ENCODE results near the gene RXFP1. TPM values are rescaled to one million over a fixed set of nuclear protein-coding genes. Genes with fewer than 3 reads are reported as not detected.

The RXFP1 gene
- total and polyA plus RNA-seq, 5 experiments from 2014 or later, result not detected

DNA sequence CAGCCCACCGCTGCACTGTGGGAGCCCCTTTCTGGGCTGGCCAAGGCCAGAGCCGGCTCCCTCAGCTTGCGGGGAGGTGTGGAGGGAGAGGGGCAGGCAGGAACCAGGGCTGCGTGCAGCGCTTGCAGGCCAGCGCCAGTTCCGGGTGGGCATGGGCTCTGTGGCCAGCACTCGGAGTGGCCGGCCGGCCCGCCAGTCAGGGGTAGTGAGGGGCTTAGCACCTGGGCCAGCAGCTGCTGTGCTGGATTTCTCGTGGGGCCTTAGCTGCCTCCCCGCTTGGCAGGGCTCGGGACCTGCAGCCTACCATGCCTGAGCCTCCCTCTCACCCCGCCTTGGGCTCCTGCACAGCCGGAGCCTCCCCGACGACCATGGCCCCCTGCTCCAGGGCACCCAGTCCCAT, 45.2 kb downstream of the RXFP1 start:
- Mint-ChIP-seq H3K4me1 (no peaks in the 10 kb centered on the region), H3K27me3 (peaks cover 0 to 20% (median 5%) of the 10 kb centered on the region in 5 donors), H3K4me3 (no peak overlapping the region), H3K27ac (no peak overlapping the region), H3K9me3 (peaks cover 0 to 2% (median 0%) of the 10 kb centered on the region in 9 donors), H3K36me3 (no peaks in the 10 kb centered on the region)
- POLR2A ChIA-PET, result no interaction called here
- DNase-seq (no peak), ATAC-seq (no peak)

DNA sequence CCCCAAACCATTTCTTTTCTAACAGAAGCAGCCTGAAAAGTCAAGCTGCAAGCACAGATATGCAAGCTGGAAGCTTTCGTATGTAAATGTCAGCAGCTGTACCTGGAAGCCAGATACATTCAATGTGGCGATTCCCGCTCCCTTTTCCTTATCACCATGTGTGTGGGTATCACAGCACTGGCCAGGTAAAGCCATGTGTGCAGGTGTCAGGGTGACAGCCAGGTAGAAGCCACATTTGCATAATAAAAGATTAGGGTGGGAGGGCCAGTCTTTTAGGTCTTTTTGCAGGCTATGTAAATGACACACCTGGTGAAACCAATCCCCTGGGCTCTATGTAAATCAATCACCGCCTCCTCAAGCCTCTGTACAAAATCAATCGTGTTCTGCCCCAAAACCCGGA, 50.1 kb downstream of the RXFP1 start:
- Mint-ChIP-seq H3K4me3 (no peak overlapping the region), H3K27ac (no peak overlapping the region), H3K4me1 (no peaks in the 10 kb centered on the region), H3K27me3 (peaks cover 0 to 13% (median 6%) of the 10 kb centered on the region in 5 donors), H3K9me3 (no peaks in the 10 kb centered on the region), H3K36me3 (no peaks in the 10 kb centered on the region)
- DNase-seq (no peak), ATAC-seq (no peak)
- POLR2A ChIA-PET, result no interaction called here

DNA sequence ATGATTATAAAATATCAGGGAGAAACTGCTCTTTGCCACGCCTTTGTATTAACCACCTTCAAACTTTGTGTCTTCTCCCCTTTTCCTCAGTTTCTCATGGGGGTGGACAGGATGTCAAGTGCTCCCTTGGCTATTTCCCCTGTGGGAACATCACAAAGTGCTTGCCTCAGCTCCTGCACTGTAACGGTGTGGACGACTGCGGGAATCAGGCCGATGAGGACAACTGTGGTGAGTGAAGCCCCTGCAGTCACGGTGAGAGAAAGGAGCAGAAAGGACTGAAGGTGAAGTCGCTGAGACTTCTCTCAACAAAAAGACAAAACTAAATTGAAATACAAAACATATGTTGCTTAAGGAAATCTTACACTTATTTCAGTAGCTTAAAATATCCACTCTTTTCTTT, 50.9 kb downstream of the RXFP1 start:
- Mint-ChIP-seq H3K4me3 (no peak overlapping the region), H3K27me3 (peaks cover 0 to 13% (median 9%) of the 10 kb centered on the region in 5 donors), H3K27ac (no peak overlapping the region), H3K4me1 (no peaks in the 10 kb centered on the region), H3K36me3 (no peaks in the 10 kb centered on the region), H3K9me3 (no peaks in the 10 kb centered on the region)
- DNase-seq, result no peak
- POLR2A ChIA-PET, result no interaction called here
- ATAC-seq, result no peak

DNA sequence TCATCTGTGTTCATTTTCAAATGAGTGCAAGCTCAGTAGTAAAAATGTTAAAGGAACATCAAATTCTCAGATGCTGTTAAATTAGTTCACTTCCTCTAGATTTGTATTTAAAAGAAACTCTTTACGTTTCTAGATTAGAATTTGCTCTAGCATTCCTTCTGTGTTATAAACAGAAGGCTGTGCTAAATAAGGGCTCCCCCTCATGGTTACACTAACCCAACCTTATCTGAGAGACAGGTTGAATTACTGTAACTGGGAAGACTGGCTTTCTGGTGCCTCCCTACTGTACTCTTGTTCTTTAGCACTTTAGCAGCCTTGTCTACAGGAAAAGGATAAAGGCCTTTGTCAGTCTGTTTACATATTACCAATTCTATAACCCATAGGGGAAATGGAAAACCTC, 56.8 kb downstream of the RXFP1 start:
- Mint-ChIP-seq H3K4me3 (no peak overlapping the region), H3K9me3 (no peaks in the 10 kb centered on the region), H3K27ac (no peak overlapping the region), H3K4me1 (no peaks in the 10 kb centered on the region), H3K27me3 (peaks cover 0 to 8% (median 0%) of the 10 kb centered on the region in 5 donors), H3K36me3 (no peaks in the 10 kb centered on the region)
- ATAC-seq (no peak), DNase-seq (no peak)
- POLR2A ChIA-PET, result no interaction called here

DNA sequence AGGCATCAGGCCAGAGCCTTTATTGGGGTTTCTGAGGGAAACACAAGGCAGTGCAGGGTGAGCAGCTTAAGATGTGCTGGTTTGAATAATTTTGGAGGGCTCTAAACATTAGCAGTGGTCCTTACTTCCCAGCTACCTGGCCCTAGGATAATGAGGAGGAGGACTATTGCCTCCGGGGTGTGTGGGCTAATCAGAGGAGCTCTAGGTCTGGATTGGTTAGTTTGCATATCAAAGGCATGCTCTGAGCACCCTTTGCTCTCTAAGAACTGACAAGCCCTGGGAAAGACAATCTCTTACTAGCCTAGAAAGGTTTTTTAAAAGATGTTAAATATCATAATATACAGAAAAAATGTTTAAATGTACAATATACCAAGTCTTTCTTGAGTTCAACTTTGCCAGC, 58.4 kb downstream of the RXFP1 start:
- ATAC-seq (no peak), DNase-seq (no peak)
- Mint-ChIP-seq H3K27ac (no peak overlapping the region), H3K36me3 (no peaks in the 10 kb centered on the region), H3K4me3 (no peak overlapping the region), H3K27me3 (peaks cover 0 to 10% (median 0%) of the 10 kb centered on the region in 5 donors), H3K4me1 (no peaks in the 10 kb centered on the region), H3K9me3 (no peaks in the 10 kb centered on the region)
- POLR2A ChIA-PET, result no interaction called here

DNA sequence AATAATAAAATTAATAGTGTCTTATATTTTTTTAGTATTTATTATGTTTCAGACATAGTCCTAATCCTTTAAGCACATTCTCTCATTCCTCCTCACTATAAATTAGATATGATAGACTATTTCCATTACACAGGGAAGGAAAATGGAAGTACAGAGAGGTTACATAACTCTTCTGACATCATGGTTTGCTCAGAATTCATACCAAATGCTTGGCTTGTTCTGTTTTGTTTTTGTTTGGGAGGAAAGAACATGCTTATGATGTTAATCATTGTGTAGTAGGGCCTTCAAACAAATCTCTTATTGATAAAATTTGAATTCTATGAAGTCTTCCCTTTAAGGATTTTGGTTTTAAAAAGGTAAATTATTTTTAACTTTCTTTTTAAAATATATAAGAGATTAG, 59.5 kb downstream of the RXFP1 start:
- DNase-seq (no peak), ATAC-seq (no peak)
- no peaks in the 10 kb centered on the region for H3K9me3 Mint-ChIP-seq
- H3K27ac Mint-ChIP-seq, result no peak overlapping the region
- H3K4me1 Mint-ChIP-seq, result no peaks in the 10 kb centered on the region
- peaks cover 0 to 10% (median 0%) of the 10 kb centered on the region in 5 donors for H3K27me3 Mint-ChIP-seq
- no peaks in the 10 kb centered on the region for H3K36me3 Mint-ChIP-seq
- POLR2A ChIA-PET, result no interaction called here
- no peak overlapping the region for H3K4me3 Mint-ChIP-seq

DNA sequence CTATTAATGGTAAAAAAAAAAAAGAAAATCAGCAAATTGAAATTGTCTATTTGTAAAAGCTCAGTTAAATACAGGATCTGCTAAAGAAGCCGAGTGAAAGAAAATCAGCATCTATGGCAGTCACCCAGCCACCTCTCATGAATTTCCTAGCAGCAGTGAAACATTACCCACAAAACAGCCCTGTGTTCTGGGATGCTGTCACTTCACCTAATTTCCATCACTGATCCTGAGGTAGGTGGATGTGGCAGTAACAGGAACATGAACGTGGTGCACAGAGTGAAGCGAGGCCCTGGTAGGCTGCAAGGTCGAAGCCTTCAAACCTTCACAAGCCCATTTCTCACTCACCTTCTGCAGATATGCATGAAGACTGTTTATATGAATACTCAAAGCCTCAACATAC, 65.2 kb downstream of the RXFP1 start:
- Mint-ChIP-seq H3K9me3 (no peaks in the 10 kb centered on the region), H3K4me1 (no peaks in the 10 kb centered on the region), H3K27ac (no peak overlapping the region), H3K4me3 (no peak overlapping the region), H3K27me3 (peaks cover 10 to 21% (median 11%) of the 10 kb centered on the region in 5 donors), H3K36me3 (no peaks in the 10 kb centered on the region)
- ATAC-seq (no peak), DNase-seq (no peak)
- POLR2A ChIA-PET, result no interaction called here

DNA sequence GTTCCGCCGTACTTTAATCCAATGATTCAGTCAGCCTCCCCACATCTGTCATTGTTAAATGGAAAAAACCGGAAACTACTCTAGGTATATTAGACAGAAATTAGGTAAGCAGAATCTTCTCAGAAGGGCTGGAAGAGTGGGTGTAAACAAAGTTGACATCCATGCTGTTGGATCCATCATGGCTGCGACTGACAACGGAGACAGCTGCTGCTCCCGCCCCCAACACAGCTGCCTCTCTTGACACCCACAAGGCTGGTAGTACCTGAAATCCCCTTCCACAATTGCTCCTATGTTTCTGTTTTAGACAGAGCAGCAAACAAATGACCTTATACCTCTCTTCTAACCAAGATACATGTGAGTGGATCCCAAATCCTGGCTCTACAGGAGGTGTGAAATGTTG, 66.6 kb downstream of the RXFP1 start:
- Mint-ChIP-seq H3K36me3 (no peaks in the 10 kb centered on the region), H3K4me1 (no peaks in the 10 kb centered on the region), H3K27ac (no peak overlapping the region), H3K9me3 (no peaks in the 10 kb centered on the region), H3K4me3 (no peak overlapping the region), H3K27me3 (peaks cover 9 to 21% (median 10%) of the 10 kb centered on the region in 5 donors)
- POLR2A ChIA-PET, result no interaction called here
- ATAC-seq, result no peak
- DNase-seq, result no peak

DNA sequence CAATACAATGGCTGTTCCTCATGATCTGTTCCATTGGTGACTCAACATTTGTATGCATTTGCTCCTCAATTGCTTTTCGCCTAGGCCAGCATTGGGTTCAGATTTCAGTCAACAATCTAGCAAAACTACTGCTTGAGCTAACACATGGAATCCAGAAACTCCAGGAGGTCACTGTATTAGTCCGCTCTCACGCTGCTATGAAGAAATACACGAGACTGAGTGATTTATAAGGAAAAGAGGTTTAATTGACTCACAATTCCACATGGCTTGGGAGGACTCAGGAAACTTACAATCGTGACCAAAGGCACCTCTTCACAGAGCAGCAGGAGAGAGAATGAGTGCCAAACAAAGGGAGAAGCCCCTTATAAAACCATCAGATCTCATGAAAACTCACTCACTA, 67.1 kb downstream of the RXFP1 start:
- H3K9me3 Mint-ChIP-seq, result no peaks in the 10 kb centered on the region
- no peak for DNase-seq
- ATAC-seq, result no peak
- H3K27ac Mint-ChIP-seq, result no peak overlapping the region
- POLR2A ChIA-PET, result no interaction called here
- H3K4me3 Mint-ChIP-seq, result no peak overlapping the region
- no peaks in the 10 kb centered on the region for H3K36me3 Mint-ChIP-seq
- peaks cover 9 to 21% (median 10%) of the 10 kb centered on the region in 5 donors for H3K27me3 Mint-ChIP-seq
- H3K4me1 Mint-ChIP-seq, result no peaks in the 10 kb centered on the region

DNA sequence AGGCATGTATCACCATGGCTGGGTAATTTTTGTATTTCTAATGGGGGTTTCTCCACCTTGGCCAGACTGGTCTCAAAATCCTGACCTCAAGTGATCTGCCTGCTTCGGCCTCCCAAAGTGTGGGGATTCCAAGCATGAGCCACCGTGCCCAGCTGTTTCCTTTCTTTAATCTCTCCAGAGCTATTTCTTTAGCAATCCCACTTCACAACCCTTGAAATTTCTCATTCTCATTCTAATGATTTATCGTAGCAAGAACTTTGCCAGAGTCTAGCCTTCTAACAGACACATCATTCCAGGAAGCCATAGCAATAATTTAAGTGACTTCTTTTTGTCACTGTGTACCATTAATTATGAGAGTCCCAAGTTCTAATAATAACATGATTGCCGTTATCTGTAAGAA, 68.6 kb downstream of the RXFP1 start:
- H3K27ac Mint-ChIP-seq, result no peak overlapping the region
- ATAC-seq (no peak), DNase-seq (no peak)
- no peaks in the 10 kb centered on the region for H3K36me3 Mint-ChIP-seq
- no peaks in the 10 kb centered on the region for H3K4me1 Mint-ChIP-seq
- H3K4me3 Mint-ChIP-seq, result no peak overlapping the region
- H3K9me3 Mint-ChIP-seq, result no peaks in the 10 kb centered on the region
- H3K27me3 Mint-ChIP-seq, result peaks cover 7 to 25% (median 11%) of the 10 kb centered on the region in 5 donors
- POLR2A ChIA-PET, result no interaction called here

DNA sequence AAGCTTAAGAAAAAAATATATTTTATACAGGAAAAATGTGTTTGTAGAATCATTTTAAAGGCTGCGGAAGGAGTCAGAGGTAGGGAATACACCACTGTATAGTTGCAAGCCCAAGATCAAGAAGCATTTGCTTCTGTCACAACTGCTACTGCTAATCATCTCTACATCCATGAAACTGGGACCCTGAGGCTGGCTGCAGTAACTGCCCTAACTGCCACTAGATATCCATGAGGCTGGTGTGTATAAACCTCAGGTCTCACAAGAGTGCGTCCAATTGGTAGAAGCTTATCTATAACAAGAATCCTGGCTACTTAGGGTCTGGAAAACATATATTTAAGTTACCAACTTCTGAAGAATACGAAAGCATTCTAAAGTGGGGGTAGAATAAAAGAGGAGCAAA, 69.1 kb downstream of the RXFP1 start:
- no peaks in the 10 kb centered on the region for H3K9me3 Mint-ChIP-seq
- H3K36me3 Mint-ChIP-seq, result no peaks in the 10 kb centered on the region
- no peak overlapping the region for H3K4me3 Mint-ChIP-seq
- no peaks in the 10 kb centered on the region for H3K4me1 Mint-ChIP-seq
- H3K27me3 Mint-ChIP-seq, result peaks cover 7 to 25% (median 11%) of the 10 kb centered on the region in 5 donors
- ATAC-seq (no peak), DNase-seq (no peak)
- POLR2A ChIA-PET, result no interaction called here
- H3K27ac Mint-ChIP-seq, result no peak overlapping the region

DNA sequence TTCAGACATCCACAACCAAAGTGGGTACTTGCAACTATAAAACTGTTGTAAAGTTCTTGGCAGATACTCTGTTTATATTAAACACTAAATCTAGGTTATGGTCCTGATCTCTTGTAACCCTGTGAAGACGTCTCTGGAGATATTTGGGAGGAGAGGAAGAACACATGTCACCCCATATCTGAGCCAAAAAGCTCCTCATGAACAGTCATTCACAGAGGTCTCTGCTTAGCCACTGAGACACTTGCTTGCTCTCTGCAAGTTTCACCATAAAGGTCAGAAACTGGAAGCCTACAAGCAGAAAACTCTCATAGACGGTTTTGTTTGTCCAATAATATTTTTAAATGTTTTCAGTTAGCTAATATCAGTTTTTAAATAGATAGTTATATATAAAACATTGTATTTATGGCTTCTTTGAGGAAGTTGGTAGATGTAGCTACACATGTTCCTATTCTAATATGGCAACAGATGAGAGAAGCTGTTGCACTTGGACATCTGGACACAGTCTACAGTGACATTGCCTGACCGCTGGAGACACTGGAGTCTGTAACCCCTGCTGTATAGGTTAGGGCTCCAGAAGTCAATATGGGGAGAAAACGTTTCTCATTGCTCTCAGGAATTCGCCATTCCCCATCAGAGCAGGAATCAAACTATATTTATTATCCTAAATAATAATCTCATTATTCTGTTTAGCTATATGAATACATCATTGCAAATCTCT, 76.4 kb downstream of the RXFP1 start:
- H3K4me1 Mint-ChIP-seq, result no peaks in the 10 kb centered on the region
- POLR2A ChIA-PET, result no interaction called here
- H3K4me3 Mint-ChIP-seq, result no peak overlapping the region
- H3K27ac Mint-ChIP-seq, result no peak overlapping the region
- H3K9me3 Mint-ChIP-seq, result no peaks in the 10 kb centered on the region
- ATAC-seq (no peak), DNase-seq (no peak)
- H3K36me3 Mint-ChIP-seq, result no peaks in the 10 kb centered on the region
- peaks cover 3 to 15% (median 10%) of the 10 kb centered on the region in 5 donors for H3K27me3 Mint-ChIP-seq

DNA sequence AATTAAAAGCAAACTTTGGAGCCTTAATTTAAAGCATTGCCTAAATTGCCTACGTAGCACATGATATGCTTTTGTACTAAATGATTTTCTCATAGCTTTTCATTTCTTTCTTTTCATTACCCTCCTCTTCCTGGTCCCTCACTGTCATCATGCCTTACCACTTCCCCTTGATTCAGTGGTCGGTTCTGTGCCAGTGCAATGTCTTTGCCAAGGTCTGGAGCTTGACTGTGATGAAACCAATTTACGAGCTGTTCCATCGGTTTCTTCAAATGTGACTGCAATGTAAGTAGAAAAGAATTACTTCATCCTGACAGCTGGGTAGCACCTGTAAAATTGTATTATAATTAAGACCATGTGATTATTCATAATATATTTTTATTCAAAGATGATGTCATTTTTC, 77.5 kb downstream of the RXFP1 start:
- ATAC-seq (no peak), DNase-seq (no peak)
- Mint-ChIP-seq H3K27ac (no peak overlapping the region), H3K36me3 (no peaks in the 10 kb centered on the region), H3K4me3 (no peak overlapping the region), H3K27me3 (peaks cover 3 to 15% (median 10%) of the 10 kb centered on the region in 5 donors), H3K9me3 (no peaks in the 10 kb centered on the region), H3K4me1 (no peaks in the 10 kb centered on the region)
- POLR2A ChIA-PET, result no interaction called here

DNA sequence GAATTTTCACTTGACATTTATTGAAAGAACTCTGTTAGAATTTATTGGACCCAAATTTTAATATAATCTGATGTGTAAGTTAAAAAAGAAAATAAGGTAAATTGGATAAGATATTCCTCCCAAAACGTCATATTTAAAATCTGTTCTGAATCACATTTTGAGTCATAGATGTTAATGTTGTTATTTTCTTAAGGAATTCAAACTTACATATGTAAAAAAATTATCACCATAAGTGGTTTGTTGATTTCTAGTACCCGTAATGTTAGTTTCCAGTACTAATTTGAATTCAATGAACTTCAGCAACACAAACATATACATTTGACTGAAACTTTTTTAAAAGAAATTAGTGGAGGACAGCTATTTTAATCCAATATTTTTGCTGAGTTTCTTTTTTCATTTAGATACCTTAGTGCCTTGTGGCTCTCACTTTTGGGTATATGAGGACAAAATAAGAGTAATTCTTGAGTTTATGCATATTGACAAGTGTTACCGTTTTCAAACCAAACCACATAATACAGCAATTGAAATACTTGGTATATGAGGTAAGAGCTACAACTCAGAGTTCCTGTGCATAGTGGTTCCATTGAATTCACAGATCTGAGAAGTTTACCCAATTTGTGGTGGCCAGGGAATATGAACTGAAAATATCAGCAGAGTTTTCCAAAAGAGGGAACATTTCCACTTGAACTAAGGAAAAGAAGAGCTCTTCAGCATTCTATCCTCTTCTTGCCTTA, 78.2 kb downstream of the RXFP1 start:
- POLR2A ChIA-PET, result no interaction called here
- no peak overlapping the region for H3K4me3 Mint-ChIP-seq
- ATAC-seq (no peak), DNase-seq (no peak)
- no peaks in the 10 kb centered on the region for H3K9me3 Mint-ChIP-seq
- no peaks in the 10 kb centered on the region for H3K4me1 Mint-ChIP-seq
- no peaks in the 10 kb centered on the region for H3K36me3 Mint-ChIP-seq
- no peak overlapping the region for H3K27ac Mint-ChIP-seq
- H3K27me3 Mint-ChIP-seq, result peaks cover 3 to 14% (median 10%) of the 10 kb centered on the region in 5 donors
